Peyer's patch (tissue), 4 donors: ENCODE measurements around the gene FGFR4. TPM values are rescaled to one million over a fixed set of nuclear protein-coding genes. Genes with fewer than 3 reads are reported as not detected.

Experiments used
- DNase-seq, 3 donors: peaks; one replicate each; pipeline ENCODE4 v3.0.0-alpha.2; 2017 to 2019
- H3K27ac ChIP-seq, 4 donors: fragments of 200-600 bp; sonication (generic); one replicate each; pipeline ENCODE4 v1.5.1; 2016 to 2019
- H3K27me3 ChIP-seq, 2 donors: fragments of 200-600 bp; sonication (generic); one replicate each; pipeline ENCODE4 v1.5.1; 2019
- H3K36me3 ChIP-seq, 3 donors: fragments of 200-600 bp; sonication (generic); one replicate each; pipeline ENCODE4 v1.5.1; 2016 to 2019
- H3K4me1 ChIP-seq, 4 donors: fragments of 200-600 bp; sonication (generic); one replicate each; pipeline ENCODE4 v1.5.1; 2016 to 2019
- H3K4me3 ChIP-seq, 4 donors: fragments of 200-600 bp; sonication (generic); 1 replicate in 3 of 4; 2 replicates in 1 of 4; pipeline ENCODE4 v1.5.1; 2016 to 2019; ENCODE audit warnings: mild to moderate bottlenecking in 1 of 4
- H3K9me3 ChIP-seq, 4 donors: fragments of 200-600 bp; sonication (generic); one replicate each; pipeline ENCODE4 v1.5.1; 2016 to 2019; ENCODE audit warnings: mild to moderate bottlenecking in 1 of 4
- CTCF ChIP-seq, 6 experiments: fragments of 450-650 bp in 4 of 6; fragments of 200-600 bp in 2 of 6; sonication (generic) in 1 of 6; IDR thresholded peaks; one replicate each; pipeline ENCODE4 v1.5.1; 2017 to 2019; ENCODE audit warnings: antibody characterized with exemption in 6 of 6, mild to moderate bottlenecking in 3 of 6, moderate library complexity in 1 of 6
- POLR2A ChIP-seq, 2 donors: fragments of 450-650 bp; IDR thresholded peaks; one replicate each; pipeline ENCODE4 v1.5.1; 2017; ENCODE audit warnings: antibody characterized with exemption in 2 of 2, mild to moderate bottlenecking in 2 of 2, moderate library complexity in 2 of 2
- total RNA-seq, 4 donors: library from RNA; depleted of rRNA; stranded (reverse); fragments of >200 nt; gene quantifications; one replicate each; pipeline ENCODE4 v1.1.0, GENCODE V29; 2016

Gene FGFR4
- total RNA-seq, 4 donors from 2014 or later: 43.0 to 264 (median 72.3) TPM

- no peak overlapping the region for H3K4me3 ChIP-seq
- no peak overlapping the region for H3K27ac ChIP-seq
- peak in 1 of 3 donors; percentile 14 for DNase-seq
- H3K27me3 ChIP-seq: no peaks in the 10 kb centered on the region
- H3K9me3 ChIP-seq: no peaks in the 10 kb centered on the region
- H3K4me1 ChIP-seq: peaks cover 0 to 30% (median 2%) of the 10 kb centered on the region in 4 donors
- peaks cover 0 to 69% (median 0%) of the 10 kb centered on the region in 3 donors for H3K36me3 ChIP-seq
- TF ChIP-seq CTCF (IDR thresholded peaks at IDR 0.05): no peak
- no peak for TF ChIP-seq POLR2A (IDR thresholded peaks at IDR 0.05)
Measured at GRCh38 chr5:177142098-177142611, 55.4 kb downstream of the FGFR4 start.

DNA sequence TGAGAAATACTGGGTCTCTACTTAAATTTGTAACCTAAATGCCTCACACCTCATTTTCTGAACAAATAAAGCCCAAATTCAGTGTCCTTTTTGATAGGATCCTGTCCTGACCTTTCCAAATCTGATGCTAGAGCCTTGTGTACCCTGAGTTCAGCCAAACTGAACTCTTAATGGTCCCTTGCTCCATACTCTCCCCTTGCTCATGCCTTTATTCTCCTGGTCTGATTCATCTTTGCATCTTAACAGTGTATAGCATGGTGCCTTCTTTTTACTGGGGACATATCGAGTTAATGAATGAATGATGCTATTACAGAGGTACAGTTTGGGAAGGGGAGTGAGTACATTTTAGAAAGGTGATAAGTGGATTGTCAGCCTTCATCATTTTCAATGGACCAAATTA is 56.1 kb downstream of the FGFR4 start:
- no peak overlapping the region for H3K27ac ChIP-seq
- H3K4me1 ChIP-seq: peaks cover 0 to 27% (median 0%) of the 10 kb centered on the region in 4 donors
- H3K27me3 ChIP-seq: no peaks in the 10 kb centered on the region
- no peak for DNase-seq
- no peak overlapping the region for H3K4me3 ChIP-seq
- TF ChIP-seq POLR2A (IDR thresholded peaks at IDR 0.05) (no peak), CTCF (IDR thresholded peaks at IDR 0.05) (no peak)
- no peaks in the 10 kb centered on the region for H3K9me3 ChIP-seq
- peaks cover 0 to 67% (median 0%) of the 10 kb centered on the region in 3 donors for H3K36me3 ChIP-seq

GRCh38 chr5:177146891-177147638 is 60.4 kb downstream of the FGFR4 start:
- no peak overlapping the region for H3K4me3 ChIP-seq
- TF ChIP-seq CTCF (IDR thresholded peaks at IDR 0.05): no peak
- TF ChIP-seq POLR2A (IDR thresholded peaks at IDR 0.05): no peak
- H3K4me1 ChIP-seq: peaks cover 0 to 8% (median 0%) of the 10 kb centered on the region in 4 donors
- DNase-seq: peak in 2 of 3 donors; percentile 16 to 17
- H3K9me3 ChIP-seq: no peaks in the 10 kb centered on the region
- no peak overlapping the region for H3K27ac ChIP-seq
- H3K36me3 ChIP-seq: peaks cover 0 to 81% (median 0%) of the 10 kb centered on the region in 3 donors
- no peaks in the 10 kb centered on the region for H3K27me3 ChIP-seq

Other genes starting within 250 kb of the FGFR4 start
- 1 to 10 TPM; 1.6 to 7.4 (median 3.6) TPM for gene HK3, start 187.6 kb upstream of the FGFR4 start, total RNA-seq
- gene UIMC1, start 80.1 kb upstream of the FGFR4 start, total RNA-seq: 100 to 1,000 TPM in 1 of 4 donors, 10 to 100 TPM in 3; 22.4 to 111 (median 41.3) TPM
- 10 to 100 TPM; 15.9 to 27.3 (median 20.0) TPM for gene ZNF346, start 64.2 kb upstream of the FGFR4 start, total RNA-seq
- gene NSD1, start 46.9 kb downstream of the FGFR4 start, total RNA-seq: 100 to 1,000 TPM in 1 of 4 donors, 10 to 100 TPM in 3; 46.4 to 112 (median 50.1) TPM
- 10 to 100 TPM; 37.0 to 58.6 (median 46.3) TPM for gene RAB24, start 216.8 kb downstream of the FGFR4 start, total RNA-seq
- 100 to 1,000 TPM in 3 of 4 donors, 10 to 100 TPM in 1; 55.3 to 215 (median 132) TPM for gene PRELID1, start 216.9 kb downstream of the FGFR4 start, total RNA-seq
- 10 to 100 TPM in 3 of 4 donors, 1 to 10 TPM in 1; 6.8 to 25.8 (median 18.5) TPM for gene MXD3, start 225.0 kb downstream of the FGFR4 start, total RNA-seq